GM13977 (cell line): ENCODE results near the gene RAB26.

ENCODE experiments used
- DNase-seq: peaks from one replicate; pipeline ENCODE4 v3.0.0; 2012; ENCODE audit warnings: low spot score
- in situ Hi-C: fragments of 300-500 bp; cut with MboI; formaldehyde crosslinking; loops from one replicate; pipeline ENCODE4 v1.12.0; 2022; ENCODE audit warnings: low sequenced_read_pairs, low pct_unique_long_range_greater_than_20kb, mixed read lengths, inconsistent platforms; ENCODE audit not compliant: unreplicated experiment
- TF ChIP-seq, protein P1 (sequence below): IDR thresholded peaks from 2 replicates; pipeline ENCODE4 v1.5.1; 2012; ENCODE audit warnings: mild to moderate bottlenecking, control low read depth; ENCODE audit not compliant: insufficient read depth; ENCODE audit errors: extremely low read depth, missing control alignments

Gene RAB26

DNA sequence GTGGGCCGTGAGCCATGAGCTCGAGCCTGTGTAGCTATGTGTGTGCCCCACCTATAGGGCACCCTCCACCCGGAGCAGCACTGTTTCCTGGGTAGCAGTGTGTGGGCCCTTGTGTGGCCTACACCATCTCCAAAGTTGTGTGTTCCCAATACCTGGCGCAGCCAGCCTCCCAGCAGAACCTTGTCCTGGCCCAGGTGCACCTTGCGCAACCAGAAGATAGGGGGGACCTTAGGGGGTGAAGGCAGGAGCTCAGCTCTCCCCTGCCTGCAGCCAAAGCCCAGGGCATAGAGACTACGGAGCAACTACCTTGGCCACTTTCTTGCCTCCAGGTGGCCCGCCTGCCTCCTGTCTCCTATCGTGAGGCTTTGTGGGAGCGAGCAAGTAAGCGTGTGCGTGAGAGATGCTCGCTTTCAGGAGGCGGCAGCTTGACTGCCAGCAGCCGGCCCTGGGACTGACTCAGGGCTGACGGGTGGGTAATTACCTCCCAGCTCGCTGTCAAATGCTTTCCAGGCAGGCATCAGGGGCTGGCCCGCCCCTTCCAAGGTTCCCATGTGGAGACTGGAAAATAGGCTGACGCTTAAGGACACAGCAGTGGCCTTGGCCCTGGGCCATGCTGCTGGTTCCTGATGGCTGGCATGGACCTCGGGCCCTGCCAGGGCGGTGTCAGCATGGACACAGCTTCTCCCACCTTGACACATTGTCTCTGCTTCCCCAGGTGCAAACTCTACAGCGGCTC is 26.1 kb downstream of the RAB26 start:
- TF ChIP-seq, protein P1, sequence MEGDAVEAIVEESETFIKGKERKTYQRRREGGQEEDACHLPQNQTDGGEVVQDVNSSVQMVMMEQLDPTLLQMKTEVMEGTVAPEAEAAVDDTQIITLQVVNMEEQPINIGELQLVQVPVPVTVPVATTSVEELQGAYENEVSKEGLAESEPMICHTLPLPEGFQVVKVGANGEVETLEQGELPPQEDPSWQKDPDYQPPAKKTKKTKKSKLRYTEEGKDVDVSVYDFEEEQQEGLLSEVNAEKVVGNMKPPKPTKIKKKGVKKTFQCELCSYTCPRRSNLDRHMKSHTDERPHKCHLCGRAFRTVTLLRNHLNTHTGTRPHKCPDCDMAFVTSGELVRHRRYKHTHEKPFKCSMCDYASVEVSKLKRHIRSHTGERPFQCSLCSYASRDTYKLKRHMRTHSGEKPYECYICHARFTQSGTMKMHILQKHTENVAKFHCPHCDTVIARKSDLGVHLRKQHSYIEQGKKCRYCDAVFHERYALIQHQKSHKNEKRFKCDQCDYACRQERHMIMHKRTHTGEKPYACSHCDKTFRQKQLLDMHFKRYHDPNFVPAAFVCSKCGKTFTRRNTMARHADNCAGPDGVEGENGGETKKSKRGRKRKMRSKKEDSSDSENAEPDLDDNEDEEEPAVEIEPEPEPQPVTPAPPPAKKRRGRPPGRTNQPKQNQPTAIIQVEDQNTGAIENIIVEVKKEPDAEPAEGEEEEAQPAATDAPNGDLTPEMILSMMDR, result no peak
- in situ Hi-C loops, result no loop called here
- DNase-seq, result no peak

DNA sequence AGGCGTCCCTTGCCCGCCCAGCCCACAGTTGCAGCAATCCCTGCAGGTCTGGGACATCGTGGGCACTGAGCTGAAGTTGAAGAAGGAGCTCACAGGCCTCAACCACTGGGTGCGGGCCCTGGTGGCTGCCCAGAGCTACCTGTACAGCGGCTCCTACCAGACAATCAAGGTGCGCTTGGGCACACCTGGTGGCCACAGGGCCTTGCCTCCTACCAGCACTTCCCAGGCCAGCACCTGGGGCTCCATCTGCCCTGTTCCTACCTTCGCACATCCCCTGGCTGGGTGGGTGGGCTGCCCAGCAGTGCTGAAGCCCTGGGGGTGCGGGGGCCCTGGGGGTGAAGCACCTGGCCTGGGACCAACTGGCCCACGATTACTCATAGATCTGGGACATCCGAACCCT is 27.0 kb downstream of the RAB26 start:
- in situ Hi-C loops, result no loop called here
- TF ChIP-seq, protein P1, result no peak

DNA sequence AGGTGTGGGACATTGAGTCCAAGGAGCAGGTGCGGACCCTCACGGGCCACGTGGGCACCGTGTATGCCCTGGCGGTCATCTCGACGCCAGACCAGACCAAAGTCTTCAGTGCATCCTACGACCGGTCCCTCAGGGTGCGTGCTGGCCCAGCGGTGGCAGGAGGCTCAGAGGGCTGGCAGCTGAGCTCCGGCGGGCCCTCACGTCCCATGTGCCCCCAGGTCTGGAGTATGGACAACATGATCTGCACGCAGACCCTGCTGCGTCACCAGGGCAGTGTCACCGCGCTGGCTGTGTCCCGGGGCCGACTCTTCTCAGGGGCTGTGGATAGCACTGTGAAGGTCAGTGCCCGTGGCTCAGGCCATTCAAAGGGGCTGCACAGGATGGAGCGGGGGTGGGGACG is 27.6 kb downstream of the RAB26 start:
- no peak for DNase-seq
- in situ Hi-C loops, result no loop called here
- TF ChIP-seq, protein P1, result no peak

More for the DNA sequence above, 27.0 kb downstream of the RAB26 start:
- no peak for DNase-seq

DNA sequence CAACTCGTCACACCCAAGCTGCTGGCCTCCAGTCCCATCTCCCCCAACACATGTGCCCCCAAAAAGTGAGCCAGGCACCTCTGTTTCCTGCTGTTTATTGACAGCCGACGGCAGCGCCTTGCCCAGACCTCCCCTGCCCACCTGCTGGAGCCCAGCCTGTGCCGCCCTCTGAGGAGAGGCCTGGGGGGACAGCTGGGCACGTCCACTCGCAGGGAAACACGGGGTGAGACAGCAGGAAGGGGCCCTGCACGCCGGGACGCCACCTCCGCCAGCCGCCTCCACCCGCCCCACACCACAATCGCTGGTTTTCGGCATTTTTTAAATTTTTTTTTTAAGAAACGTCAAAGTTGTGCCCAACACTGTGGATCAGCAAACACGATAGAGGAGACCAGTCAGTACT is 28.7 kb downstream of the RAB26 start:
- in situ Hi-C loops, result no loop called here
- TF ChIP-seq, protein P1, result no peak
- DNase-seq, result no peak

DNA sequence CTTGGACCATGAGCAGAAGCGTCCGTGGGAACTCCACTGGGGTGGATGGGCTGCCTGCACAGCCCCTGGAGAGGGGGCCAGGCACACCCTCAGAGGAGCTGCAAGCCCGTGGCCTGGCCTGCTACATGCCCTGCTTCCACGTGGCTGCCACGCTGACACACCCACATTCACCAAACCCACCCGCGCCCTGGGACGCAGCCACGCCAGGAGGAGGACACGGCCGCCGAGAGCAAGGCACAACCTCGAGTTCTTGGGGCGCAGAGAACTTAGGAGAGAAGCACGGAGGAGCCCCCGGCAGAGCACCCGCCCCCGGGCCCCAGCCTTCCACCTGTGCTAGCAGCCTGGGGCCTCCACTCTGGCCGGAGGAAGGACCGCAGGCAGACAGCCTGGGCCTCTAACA is 29.1 kb downstream of the RAB26 start:
- TF ChIP-seq, protein P1, result no peak
- in situ Hi-C loops, result no loop called here
- DNase-seq, result no peak

DNA sequence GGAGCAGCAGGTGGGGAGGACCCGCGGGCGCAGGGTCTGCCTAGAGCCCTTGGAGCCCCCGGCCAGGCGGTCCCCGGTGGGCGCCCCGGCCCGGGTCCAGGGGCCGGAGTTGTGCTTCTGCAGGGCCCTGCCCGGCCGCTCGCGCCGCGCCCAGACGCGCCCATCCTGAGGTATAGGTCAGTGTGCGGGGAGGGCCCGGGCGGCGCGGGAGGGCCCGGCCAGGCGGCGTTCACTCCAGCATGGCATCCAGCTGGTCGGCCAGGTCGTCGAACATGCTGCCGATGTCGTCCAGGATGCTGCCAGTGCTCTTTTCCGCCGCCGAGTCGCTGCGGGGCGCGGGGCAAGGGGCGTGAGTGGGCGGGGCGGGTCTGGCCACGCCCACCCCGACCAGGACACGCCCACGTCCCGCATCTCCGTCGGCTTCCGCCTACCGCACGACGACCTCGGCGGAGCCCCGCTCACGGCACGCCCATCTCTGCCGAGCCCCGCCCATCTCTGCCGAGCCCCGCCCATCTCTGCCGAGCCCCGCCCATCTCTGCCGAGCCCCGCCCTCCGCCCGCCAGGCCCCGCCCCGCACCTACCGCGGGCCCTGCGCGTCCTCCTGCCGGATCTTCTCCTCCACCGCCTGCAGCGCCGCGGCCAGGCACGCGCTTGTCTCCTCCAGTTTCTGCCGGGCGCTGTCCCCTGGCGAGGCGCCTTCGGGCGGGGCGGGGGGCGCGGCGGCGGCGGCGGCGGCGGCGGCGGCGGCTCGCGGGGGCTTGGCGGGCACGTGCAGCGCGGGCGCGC is 30.1 kb downstream of the RAB26 start:
- in situ Hi-C loops, result no loop called here
- TF ChIP-seq, protein P1, result no peak
- DNase-seq, result no peak
